ENCODE results near the gene COL11A2. TPM values are rescaled to one million over a fixed set of nuclear protein-coding genes. Genes with fewer than 3 reads are reported as not detected.

COL11A2 gene
- total and polyA plus RNA-seq, 2 experiments from 2014 or later = 1.6 to 2.7 TPM

GRCh38 chr6:33236328-33236727, 44.1 kb upstream of the COL11A2 start:
- Histone ChIP-seq H4K20me1 (replicated peaks; ENCODE audit: insufficient read depth) (no peaks in the 10 kb centered on the region), H3K4me3 (no peak overlapping the region), H3K9me2 (ENCODE audit: insufficient read depth) (peaks cover 5% of the 10 kb centered on the region; the same call in 1 of the 2 replicates), H3K27me3 (ENCODE audit: insufficient read depth) (peaks cover 5% of the 10 kb centered on the region; the same call in 1 of the 2 replicates), H3K79me2 (replicated peaks; ENCODE audit: insufficient read depth) (no peaks in the 10 kb centered on the region), H2AFZ (no peak overlapping the region; the same call in 1 of the 2 replicates), H3K36me3 (ENCODE audit: insufficient read depth) (no peaks in the 10 kb centered on the region), H3K4me2 (no peak overlapping the region), H3K4me1 (ENCODE audit: insufficient read depth) (peaks cover 9% of the 10 kb centered on the region), H3F3A (replicated peaks; ENCODE audit: low read depth) (0 out of 2 replicates have a peak, but pooled peaks cover 1% of the 10 kb centered on the region), H3K27ac (ENCODE audit: low read depth) (no peak overlapping the region)
- DNase-seq (ENCODE audit: low spot score) = no peak
- H3K4me1 Mint-ChIP-seq = peaks cover 14% of the 10 kb centered on the region
- H3K27ac Mint-ChIP-seq = no peak overlapping the region
- H3K27me3 Mint-ChIP-seq (ENCODE audit: insufficient read depth, low read depth, poor library complexity) = peaks cover 11% of the 10 kb centered on the region
- no peak overlapping the region for H3K4me3 Mint-ChIP-seq
- H3K36me3 Mint-ChIP-seq (ENCODE audit: low read depth) = no peaks in the 10 kb centered on the region
- TF ChIP-seq STAT1 (IDR thresholded peaks at IDR 0.05; ENCODE audit: unreplicated experiment) = no peak
- TF ChIP-seq EZH2phosphoT487 (IDR thresholded peaks at IDR 0.05; ENCODE audit: unreplicated experiment) = no peak
- no peak for TF ChIP-seq ETS1 (IDR thresholded peaks at IDR 0.05)
- TF ChIP-seq EZH2 (IDR thresholded peaks at IDR 0.05; ENCODE audit: low read depth, unreplicated experiment) = no peak
- no peak for TF ChIP-seq JUNB (IDR thresholded peaks at IDR 0.05; ENCODE audit: unreplicated experiment)
- TF ChIP-seq CTCF (conservative IDR thresholded peaks at IDR 0.05; ENCODE audit: low read depth in 2 of 2) = no peak
- TF ChIP-seq ZNF462 (CRISPR knock-in tag; IDR thresholded peaks at IDR 0.05) = no peak
- TF ChIP-seq CREB1 (CRISPR knock-in tag; IDR thresholded peaks at IDR 0.05; ENCODE audit: low read depth) = no peak
- no peak for TF ChIP-seq NANOG (IDR thresholded peaks at IDR 0.05; ENCODE audit: borderline replicate concordance)
- no peak for TF ChIP-seq POLR2AphosphoS5 (IDR thresholded peaks at IDR 0.05; ENCODE audit: low read depth)
- no peak for TF ChIP-seq ZNF114 (CRISPR knock-in tag; IDR thresholded peaks at IDR 0.05)
- TF ChIP-seq REST (IDR thresholded peaks at IDR 0.05; ENCODE audit: unreplicated experiment) = no peak
- TF ChIP-seq ZNF331 (CRISPR knock-in tag; IDR thresholded peaks at IDR 0.05; ENCODE audit: low read depth) = no peak
- no peak for ATAC-seq
- H3K9me3 Mint-ChIP-seq = no peaks in the 10 kb centered on the region

Measured in GM23338 (cell line).